WTC11 (cell line): ENCODE data around the gene OBSL1. TPM values are rescaled to one million over a fixed set of nuclear protein-coding genes. Genes with fewer than 3 reads are reported as not detected.

Experiments used
- ATAC-seq: fragments of 200-7000 bp; cut with Tn5 transposase; 2 replicates; pipeline ENCODE4 v1.10.0; 2021; ENCODE audit warnings: mild to moderate bottlenecking, moderate library complexity
- CTCF ChIA-PET: fragments of 300-600 bp; sonication (Branson Sonifier 250); formaldehyde crosslinking; loops from one replicate; lab custom pipeline; 2021; ENCODE audit warnings: antibody characterized with exemption; lab: Charles Lee
- POLR2A ChIA-PET: fragments of 350-600 bp; sonication (Branson Sonifier 250); formaldehyde crosslinking; loops from one replicate; lab custom pipeline; 2021; ENCODE audit warnings: antibody characterized with exemption; lab: Charles Lee
- DNase-seq: peaks from one replicate; pipeline ENCODE4 v3.0.0; 2021; ENCODE audit warnings: low spot score
- H3K27ac Mint-ChIP-seq: 2 replicates; pipeline ENCODE4 v1.8.0; 2021; ENCODE audit warnings: mixed read lengths
- H3K27me3 Mint-ChIP-seq: 2 replicates; pipeline ENCODE4 v1.8.0; 2021; ENCODE audit warnings: low read depth, mild to moderate bottlenecking, moderate library complexity, mixed read lengths
- H3K36me3 Mint-ChIP-seq: 2 replicates; pipeline ENCODE4 v1.8.0; 2021; ENCODE audit warnings: mixed read lengths
- H3K4me1 Mint-ChIP-seq: 2 replicates; pipeline ENCODE4 v1.8.0; 2022; ENCODE audit warnings: mixed read lengths
- H3K4me3 Mint-ChIP-seq: 2 replicates; pipeline ENCODE4 v1.8.0; 2021; ENCODE audit warnings: mild to moderate bottlenecking, moderate library complexity, mixed read lengths
- H3K9me3 Mint-ChIP-seq: 2 replicates; pipeline ENCODE4 v1.8.0; 2021; ENCODE audit warnings: mixed read lengths
- ERG ChIP-seq: fragments of 250-450 bp; sonication (Bioruptor Pico); IDR thresholded peaks from 2 replicates; pipeline ENCODE4 v1.8.0; 2021; ENCODE audit warnings: mild to moderate bottlenecking
- FOXP4 ChIP-seq: sonication (generic); formaldehyde crosslinking; IDR thresholded peaks from 2 replicates; pipeline ENCODE4 v1.8.0; 2022; ENCODE audit warnings: mild to moderate bottlenecking, missing genetic modification reagents
- HMGXB4 ChIP-seq: sonication (generic); formaldehyde crosslinking; IDR thresholded peaks from 2 replicates; pipeline ENCODE4 v1.8.1; 2023; ENCODE audit warnings: mild to moderate bottlenecking, moderate library complexity, missing genetic modification reagents
- STAT6 ChIP-seq: sonication (generic); formaldehyde crosslinking; conservative IDR thresholded peaks from 2 replicates; pipeline ENCODE4 v1.8.1; 2023; ENCODE audit warnings: mild to moderate bottlenecking, low read depth, missing genetic modification reagents, moderate library complexity
- ZMAT4 ChIP-seq: fragments of 250-450 bp; sonication (Bioruptor Pico); IDR thresholded peaks from 2 replicates; pipeline ENCODE4 v1.9.0; 2021; ENCODE audit warnings: mild to moderate bottlenecking
- ZNF281 ChIP-seq: sonication (generic); formaldehyde crosslinking; IDR thresholded peaks from 2 replicates; pipeline ENCODE4 v1.8.0; 2023; ENCODE audit warnings: mild to moderate bottlenecking, missing genetic modification reagents
- ZNF532 ChIP-seq: fragments of 250-450 bp; sonication (Bioruptor Pico); IDR thresholded peaks from 2 replicates; pipeline ENCODE4 v1.9.0; 2021; ENCODE audit warnings: mild to moderate bottlenecking, borderline replicate concordance
- ZNF671 ChIP-seq: fragments of 250-450 bp; sonication (Bioruptor Pico); IDR thresholded peaks from 2 replicates; pipeline ENCODE4 v1.8.0; 2021; ENCODE audit warnings: mild to moderate bottlenecking
- total RNA-seq: library from RNA; stranded (reverse); gene quantifications from 3 replicates; pipeline ENCODE4 v1.2.3, GENCODE V29; 2021

The OBSL1 gene
- total RNA-seq, 1 experiment from 2014 or later: 159 TPM

GRCh38 chr2:219573166-219573565 is 1.8 kb upstream of the OBSL1 start (continued):
- TF ChIP-seq HMGXB4 (CRISPR knock-in tag) (no peak), ZMAT4 (CRISPR knock-in tag) (no peak), ZNF671 (CRISPR knock-in tag) (no peak), ZNF532 (CRISPR knock-in tag) (no peak), STAT6 (CRISPR knock-in tag) (no peak)

GRCh38 chr2:219572237-219573001 is 1.1 kb upstream of the OBSL1 start, which contains the start of gene INHA:
Gene INHA (plus strand): TSS chr2:219572310. CDS start chr2:219572375, 65 bp downstream.
- Mint-ChIP-seq H3K27me3 (peaks cover 32% of the 10 kb centered on the region), H3K4me1 (peaks cover 67% of the 10 kb centered on the region), H3K36me3 (peaks cover 22% of the 10 kb centered on the region), H3K27ac (peak within 1 kb of the TSS; percentile 90), H3K4me3 (peak within 1 kb of the TSS; percentile 48), H3K9me3 (no peaks in the 10 kb centered on the region)
- ChIA-PET POLR2A (interaction anchor here (1.6 to 1.9 kb wide), 3 partner anchors 12 to 24 kb away, joined by 9 to 29 read pairs (median 24); partner anchors contain the start of gene STK11IP), CTCF (interaction anchor here (1.0 to 4.8 kb wide), 7 partner anchors 11 to 123 kb away, joined by 3 to 66 read pairs (median 9); partner anchors contain the start of genes CHPF and STK11IP)
- TF ChIP-seq FOXP4 (CRISPR knock-in tag) (peak; percentile 32; the same call in 1 of the 2 replicates), ZNF281 (CRISPR knock-in tag) (0 out of 2 replicates have a peak, but pooled peaks have one; percentile 3), ERG (CRISPR knock-in tag) (no peak)
- no peak for ATAC-seq
- DNase-seq: no peak
